Muscle of leg (tissue), 11 donors: ENCODE measurements around the gene ATP8B3. TPM values are rescaled to one million over a fixed set of nuclear protein-coding genes. Genes with fewer than 3 reads are reported as not detected.
"Not testable (repeated sequence)": the region's sequence is repeated elsewhere in the genome, so short reads cannot be mapped to it uniquely, and the experiment has no call there.

Experiments used
- DNase-seq: peaks from one replicate; pipeline ENCODE4 v3.0.0; 2013
- H3K27ac ChIP-seq: one replicate; pipeline ENCODE4 v1.5.1; 2013; ENCODE audit warnings: mild to moderate bottlenecking, low read length, control low read depth
- H3K27me3 ChIP-seq: one replicate; pipeline ENCODE4 v1.6.1; 2013; ENCODE audit warnings: low read length; ENCODE audit not compliant: control insufficient read depth, insufficient read depth
- H3K36me3 ChIP-seq: one replicate; pipeline ENCODE4 v1.6.1; 2013; ENCODE audit warnings: low read length; ENCODE audit not compliant: control insufficient read depth, insufficient read depth
- H3K4me1 ChIP-seq: one replicate; pipeline ENCODE4 v1.6.1; 2013; ENCODE audit warnings: low read length; ENCODE audit not compliant: control insufficient read depth, insufficient read depth
- H3K4me3 ChIP-seq: one replicate; pipeline ENCODE4 v1.5.1; 2013; ENCODE audit warnings: low read length, control low read depth
- H3K9me3 ChIP-seq: replicated peaks from 2 replicates; pipeline ENCODE4 v1.6.1; 2013; ENCODE audit warnings: low read depth, low read length; ENCODE audit not compliant: control insufficient read depth
- WGBS: methylation state at CpG from one replicate; pipeline ENCODE4 v1.1.5; 2013; ENCODE audit warnings: missing lambda C conversion rate; ENCODE audit not compliant: insufficient coverage; 5-methylcytosine and 5-hydroxymethylcytosine counted together
- polyA plus RNA-seq, 8 donors: library from polyadenylated mRNA; unstranded; fragments of 120-200 nt; gene quantifications; one replicate each; pipeline versions ENCODE4 v1.2.1 to v1.2.3, GENCODE V29; 2013; ENCODE audit warnings: inconsistent platforms in 1 of 8, low replicate concordance in 1 of 8; ENCODE audit not compliant: insufficient read length in 8 of 8, insufficient read depth in 1 of 8
- total RNA-seq: library from RNA; stranded (reverse); fragments of 120-200 nt; gene quantifications from one replicate; pipeline ENCODE4 v1.2.4, GENCODE V29; 2013

Gene ATP8B3
- total and polyA plus RNA-seq, 9 donors: 0.35 to 1.2 (median 0.54) TPM

DNA sequence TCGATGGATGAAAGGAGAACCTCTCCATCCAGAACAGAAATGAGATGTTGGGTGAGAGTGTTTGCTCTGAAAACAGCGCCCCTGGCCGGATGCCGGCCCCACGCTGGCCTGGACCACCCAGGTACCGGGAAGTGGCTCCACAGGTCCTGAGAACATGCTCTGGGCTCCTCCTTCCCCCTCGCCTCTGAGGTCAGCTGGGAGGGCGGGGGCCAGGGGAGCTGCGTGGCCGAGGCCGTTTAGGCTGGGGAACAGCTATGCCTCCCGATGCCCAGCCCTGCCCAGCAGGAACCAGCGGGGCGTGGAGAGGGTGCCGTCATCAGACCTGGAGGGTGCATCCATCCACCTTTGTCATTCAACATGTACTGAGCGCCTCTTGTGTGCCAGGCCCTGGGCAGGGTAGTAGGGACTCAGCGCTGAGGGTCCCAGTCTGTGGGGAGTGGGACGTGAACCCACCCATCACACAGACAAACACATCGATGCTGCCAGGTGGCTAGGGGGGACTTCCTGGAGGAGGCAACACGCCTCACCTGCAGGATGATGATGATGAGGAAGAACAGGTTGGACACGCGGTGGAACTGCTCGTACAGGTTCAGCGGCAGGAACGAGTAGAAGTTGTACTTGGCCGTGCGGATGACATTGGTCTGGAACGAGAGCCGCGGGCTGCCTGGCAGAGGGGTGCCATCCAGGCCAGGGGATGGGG, 4.2 kb downstream of the ATP8B3 start:
- Histone ChIP-seq H3K4me3 (no peak overlapping the region), H3K9me3 (peaks cover 3% of the 10 kb centered on the region), H3K4me1 (peaks cover 9% of the 10 kb centered on the region), H3K27me3 (peaks cover 9% of the 10 kb centered on the region), H3K36me3 (no peaks in the 10 kb centered on the region), H3K27ac (no peak overlapping the region)
- peak; percentile 7 for DNase-seq
- 60% methylated on average over 22 of the region's 30 CpGs for WGBS

DNA sequence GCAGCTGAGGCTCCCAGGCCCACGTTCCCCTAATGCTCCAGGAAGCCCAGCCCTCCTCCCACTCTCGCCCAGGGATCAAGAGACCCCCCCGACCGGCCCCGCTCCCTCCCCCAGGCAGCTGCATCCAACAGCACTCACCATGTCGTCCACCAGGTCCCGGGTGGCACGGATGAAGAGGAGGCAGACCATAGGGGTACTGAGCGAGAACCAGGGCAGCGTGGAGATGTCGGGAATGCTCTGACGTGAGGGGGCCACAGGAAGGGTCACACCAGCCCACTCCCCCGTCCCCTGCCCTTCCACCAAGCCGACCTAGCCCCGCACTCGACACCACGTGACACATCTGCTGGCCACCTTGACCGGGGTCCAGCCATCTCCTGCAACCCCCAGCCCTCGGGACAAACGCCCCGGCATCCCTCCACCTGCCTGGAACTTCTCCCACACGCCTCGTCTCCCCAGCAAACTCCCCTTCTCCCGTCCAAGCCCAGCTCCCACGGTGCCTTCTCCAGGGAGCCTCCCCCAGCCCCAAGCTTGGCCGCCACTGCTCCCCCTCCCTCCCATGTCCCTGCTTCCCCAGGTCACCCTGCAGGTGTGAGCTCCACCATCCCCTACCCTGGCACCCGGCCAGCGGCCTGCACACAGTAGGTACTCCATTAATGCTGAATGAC, 4.9 kb downstream of the ATP8B3 start:
- WGBS: 32% methylated on average over 21 of the region's 28 CpGs
- peak; percentile 6 for DNase-seq
- Histone ChIP-seq H3K4me3 (no peak overlapping the region), H3K9me3 (peaks cover 3% of the 10 kb centered on the region), H3K27me3 (peaks cover 9% of the 10 kb centered on the region), H3K36me3 (no peaks in the 10 kb centered on the region), H3K4me1 (peaks cover 4% of the 10 kb centered on the region), H3K27ac (no peak overlapping the region)

DNA sequence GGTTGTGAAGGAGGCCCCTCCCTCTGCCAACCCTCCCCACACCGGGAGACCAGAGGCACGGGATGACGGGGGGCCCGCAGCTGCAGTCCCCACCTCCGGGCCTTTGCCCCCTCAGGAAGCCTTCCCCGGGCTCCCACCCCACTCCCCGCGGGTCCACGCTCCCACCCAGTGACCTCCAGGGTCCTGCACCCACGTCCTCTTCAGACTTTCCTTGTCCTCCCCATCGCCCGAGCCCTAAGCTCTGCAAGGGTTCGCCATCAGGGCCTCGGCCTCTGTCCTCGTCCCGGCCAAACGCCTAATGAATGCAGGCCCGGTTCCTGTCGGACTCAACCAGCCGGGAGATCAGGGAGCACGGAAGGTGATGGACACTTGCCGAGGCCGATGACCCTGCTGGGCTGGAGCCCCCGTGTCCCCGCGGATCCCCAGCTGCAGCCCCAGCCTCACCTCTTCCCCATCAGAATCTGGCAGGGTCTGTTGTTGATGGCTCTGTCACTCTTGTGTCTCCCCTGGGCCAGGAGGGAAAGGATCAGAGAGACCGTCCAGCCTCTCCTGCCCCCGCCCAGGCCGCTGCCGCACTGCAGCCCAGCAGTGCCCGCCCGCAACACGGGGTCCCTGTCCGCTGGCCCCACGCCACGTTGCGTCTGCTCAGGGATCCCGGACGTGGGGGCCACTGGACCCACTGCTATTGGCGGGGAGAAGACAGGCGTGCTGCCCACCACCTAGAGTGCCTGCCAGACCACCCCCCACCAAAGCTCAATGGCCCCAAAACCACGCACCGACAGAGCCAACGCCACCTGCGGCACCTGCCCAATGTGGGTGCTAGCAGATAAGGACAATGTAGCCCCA, 5.7 kb downstream of the ATP8B3 start:
- 63% methylated on average over 43 of the region's 45 CpGs for WGBS
- no peak for DNase-seq
- peaks cover 3% of the 10 kb centered on the region for H3K9me3 ChIP-seq

DNA sequence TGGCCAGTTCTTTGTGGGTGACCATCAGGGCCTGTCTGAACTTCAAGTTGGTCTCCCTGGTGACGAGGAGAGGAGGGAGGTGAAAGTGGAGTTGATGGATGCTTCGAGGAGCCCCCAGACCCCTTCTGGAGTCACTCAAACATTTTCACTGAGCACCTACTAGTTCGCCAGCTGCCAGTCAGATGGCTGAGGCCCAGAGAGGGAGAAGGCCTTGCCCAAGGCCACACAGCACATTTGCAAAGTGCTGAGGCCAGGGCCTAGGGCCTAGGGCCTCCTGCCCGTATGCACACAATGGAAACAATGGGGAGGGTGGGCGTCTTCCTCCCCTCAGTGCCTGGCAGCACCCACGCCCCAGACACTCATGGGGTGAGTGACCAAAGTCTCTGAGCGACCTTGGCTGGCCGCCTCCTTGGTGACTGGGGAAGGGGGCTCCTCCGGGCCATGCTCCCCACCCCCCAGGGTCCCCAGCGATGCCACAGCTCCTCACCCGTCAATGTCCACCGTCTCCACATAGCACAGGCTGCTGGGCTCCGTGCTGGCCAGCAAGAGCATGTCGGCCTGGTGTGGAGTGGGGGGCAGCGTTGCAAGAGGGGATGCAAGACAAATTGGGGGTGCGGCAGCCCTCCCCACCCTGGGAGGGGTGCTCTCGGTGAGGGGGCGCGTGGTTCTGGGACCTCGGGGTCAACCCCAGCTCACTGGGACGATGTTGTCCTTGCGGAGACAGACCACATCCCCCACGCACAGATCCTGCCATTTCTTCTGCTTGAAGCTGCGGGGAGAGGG, 6.5 kb downstream of the ATP8B3 start:
- H3K36me3 ChIP-seq: no peaks in the 10 kb centered on the region
- no peak overlapping the region for H3K27ac ChIP-seq
- H3K9me3 ChIP-seq: peaks cover 3% of the 10 kb centered on the region
- H3K4me1 ChIP-seq: no peaks in the 10 kb centered on the region
- H3K4me3 ChIP-seq: no peak overlapping the region
- 89% methylated on average over 8 of the region's 24 CpGs for WGBS
- H3K27me3 ChIP-seq: peaks cover 7% of the 10 kb centered on the region
- no peak for DNase-seq

More for the DNA sequence above, 5.7 kb downstream of the ATP8B3 start:
- H3K27me3 ChIP-seq: peaks cover 7% of the 10 kb centered on the region
- no peak overlapping the region for H3K27ac ChIP-seq
- no peaks in the 10 kb centered on the region for H3K36me3 ChIP-seq
- no peaks in the 10 kb centered on the region for H3K4me1 ChIP-seq
- no peak overlapping the region for H3K4me3 ChIP-seq

DNA sequence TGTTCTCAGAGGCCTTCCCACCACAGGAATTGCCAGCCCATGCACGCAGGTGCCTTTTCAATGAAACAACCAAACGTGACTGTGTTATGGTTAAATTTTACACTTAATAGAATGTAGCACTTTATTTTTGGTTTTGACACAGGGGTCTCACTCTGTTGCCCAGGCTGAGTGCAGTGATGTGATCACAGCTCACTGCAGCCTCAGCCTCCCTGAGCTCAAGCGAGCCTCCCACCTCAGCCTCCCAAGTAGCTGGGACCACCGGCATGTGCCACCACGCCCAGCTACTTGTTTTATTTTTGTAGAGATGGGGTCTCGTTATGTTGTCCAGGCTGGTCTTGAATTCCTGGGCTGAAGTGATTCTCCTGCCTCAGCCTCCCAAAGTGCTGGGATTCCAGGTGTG, 7.2 kb downstream of the ATP8B3 start:
- Histone ChIP-seq H3K36me3 (no peaks in the 10 kb centered on the region), H3K4me1 (no peaks in the 10 kb centered on the region), H3K27ac (no peak overlapping the region), H3K27me3 (peaks cover 10% of the 10 kb centered on the region), H3K4me3 (no peak overlapping the region), H3K9me3 (peaks cover 3% of the 10 kb centered on the region)
- no peak for DNase-seq
- WGBS: no CpG with 5 or more reads among the region's 6 CpGs

DNA sequence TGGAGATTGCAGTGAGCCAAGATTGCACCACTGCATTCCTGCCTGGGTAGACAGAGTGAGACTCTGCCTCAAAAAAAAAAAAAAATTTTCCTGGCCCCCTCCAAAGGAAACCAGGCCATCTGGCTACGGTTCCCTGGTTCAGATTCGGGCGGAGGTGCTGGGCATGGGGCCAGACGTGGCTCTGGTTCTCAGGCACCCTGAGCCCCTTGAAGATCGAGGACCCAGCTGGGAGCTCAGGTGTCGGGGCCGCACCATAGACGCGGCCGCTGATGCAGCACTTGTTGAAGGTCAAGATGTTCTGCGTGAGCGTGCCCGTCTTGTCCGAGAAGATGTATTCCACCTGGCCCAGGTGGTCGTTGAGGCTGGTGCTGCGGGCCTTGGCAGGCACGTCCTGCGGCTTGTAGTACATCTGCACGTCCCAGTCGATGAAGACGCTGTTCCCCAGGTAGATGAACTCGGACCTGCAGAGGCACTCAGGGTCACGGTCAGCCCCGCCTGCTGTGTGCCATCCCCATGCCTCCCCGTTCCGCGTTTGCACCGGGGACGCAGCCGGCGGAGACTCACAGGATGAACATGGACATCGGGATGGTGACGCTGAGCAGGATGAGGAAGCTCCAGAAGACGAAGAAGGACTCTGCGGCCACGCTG, 12.3 kb downstream of the ATP8B3 start:
- Histone ChIP-seq H3K27me3 (peaks cover 20% of the 10 kb centered on the region), H3K4me3 (no peak overlapping the region), H3K9me3 (peaks cover 3% of the 10 kb centered on the region), H3K4me1 (peaks cover 4% of the 10 kb centered on the region), H3K36me3 (no peaks in the 10 kb centered on the region), H3K27ac (no peak overlapping the region)
- no peak for DNase-seq
- 75% methylated on average over 36 of the region's 36 CpGs for WGBS

DNA sequence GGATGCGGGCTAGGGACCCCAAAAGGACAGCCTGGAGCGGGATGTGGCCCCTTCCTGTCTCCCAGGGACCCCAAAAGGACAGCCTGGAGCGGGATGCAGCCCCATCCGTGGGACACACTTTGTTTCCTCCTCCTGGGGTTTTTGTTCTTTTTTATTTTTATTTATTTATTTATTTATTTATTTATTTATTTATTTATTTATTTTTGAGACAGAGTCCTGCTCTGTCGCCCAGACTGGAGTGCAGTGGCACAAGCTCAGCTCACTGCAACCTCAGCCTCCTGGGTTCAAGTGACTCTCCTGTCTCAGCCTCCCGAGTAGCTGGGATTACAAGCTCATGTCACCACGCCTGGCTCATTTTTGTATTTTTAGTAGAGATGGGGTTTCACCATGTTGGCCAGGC, 14.8 kb downstream of the ATP8B3 start:
- H3K27me3 ChIP-seq: peaks cover 20% of the 10 kb centered on the region
- H3K27ac ChIP-seq, H3K36me3 ChIP-seq, H3K4me3 ChIP-seq, H3K4me1 ChIP-seq, H3K9me3 ChIP-seq, DNase-seq: not testable (repeated sequence)
- no CpG with 5 or more reads among the region's 7 CpGs for WGBS

DNA sequence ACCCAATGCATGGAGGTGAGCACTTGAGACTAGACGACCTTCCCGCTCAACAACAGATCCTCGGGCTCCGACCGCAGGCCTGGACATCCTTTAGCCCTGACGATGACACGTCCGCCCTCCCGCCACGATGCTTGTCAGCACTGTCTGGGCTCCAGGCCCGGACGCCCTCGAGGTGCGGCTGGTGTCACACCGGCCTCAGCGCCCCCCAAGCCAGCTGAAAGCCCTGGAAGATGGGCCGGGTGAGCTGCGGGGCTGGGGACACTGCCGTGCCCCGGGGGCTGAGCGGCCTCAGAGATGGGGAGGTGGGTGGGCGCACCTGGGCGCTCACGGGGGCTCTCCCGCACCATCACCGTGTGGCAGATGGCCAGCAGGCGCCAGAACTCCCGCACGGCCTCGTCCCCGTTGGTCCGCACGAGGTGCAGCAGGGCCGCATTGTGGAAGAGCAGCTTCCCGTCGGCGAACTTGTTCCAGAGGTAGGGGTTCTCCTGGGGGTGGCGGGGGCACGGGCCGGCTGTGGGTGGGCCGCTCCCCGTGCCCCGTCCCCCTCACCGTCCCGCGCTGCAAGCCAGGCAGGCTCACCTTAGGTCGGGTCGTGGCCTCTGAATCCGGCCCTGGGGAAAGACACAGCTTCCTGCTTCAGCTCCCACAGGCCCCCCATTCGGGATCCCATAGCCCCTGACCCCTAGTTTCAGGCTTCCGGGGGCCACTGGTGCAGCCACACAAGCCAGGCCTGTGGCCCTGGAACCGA, 15.5 kb downstream of the ATP8B3 start:
- Histone ChIP-seq H3K4me3 (no peak overlapping the region), H3K4me1 (peaks cover 4% of the 10 kb centered on the region), H3K27ac (no peak overlapping the region), H3K36me3 (no peaks in the 10 kb centered on the region), H3K27me3 (peaks cover 20% of the 10 kb centered on the region), H3K9me3 (no peaks in the 10 kb centered on the region)
- DNase-seq: no peak
- WGBS: 46% methylated on average over 40 of the region's 52 CpGs
